Activated CD8-positive, alpha-beta memory T cell treated with anti-CD3 and anti-CD28 coated beads for 48 hours (primary cell): ENCODE measurements around the gene AGXT.

Experiments
- DNase-seq, 3 experiments: peaks; one replicate each; pipeline ENCODE4 v3.0.0-alpha.2; 2020; ENCODE audit warnings: low read depth in 2 of 3, low spot score in 2 of 3

The AGXT gene

DNA sequence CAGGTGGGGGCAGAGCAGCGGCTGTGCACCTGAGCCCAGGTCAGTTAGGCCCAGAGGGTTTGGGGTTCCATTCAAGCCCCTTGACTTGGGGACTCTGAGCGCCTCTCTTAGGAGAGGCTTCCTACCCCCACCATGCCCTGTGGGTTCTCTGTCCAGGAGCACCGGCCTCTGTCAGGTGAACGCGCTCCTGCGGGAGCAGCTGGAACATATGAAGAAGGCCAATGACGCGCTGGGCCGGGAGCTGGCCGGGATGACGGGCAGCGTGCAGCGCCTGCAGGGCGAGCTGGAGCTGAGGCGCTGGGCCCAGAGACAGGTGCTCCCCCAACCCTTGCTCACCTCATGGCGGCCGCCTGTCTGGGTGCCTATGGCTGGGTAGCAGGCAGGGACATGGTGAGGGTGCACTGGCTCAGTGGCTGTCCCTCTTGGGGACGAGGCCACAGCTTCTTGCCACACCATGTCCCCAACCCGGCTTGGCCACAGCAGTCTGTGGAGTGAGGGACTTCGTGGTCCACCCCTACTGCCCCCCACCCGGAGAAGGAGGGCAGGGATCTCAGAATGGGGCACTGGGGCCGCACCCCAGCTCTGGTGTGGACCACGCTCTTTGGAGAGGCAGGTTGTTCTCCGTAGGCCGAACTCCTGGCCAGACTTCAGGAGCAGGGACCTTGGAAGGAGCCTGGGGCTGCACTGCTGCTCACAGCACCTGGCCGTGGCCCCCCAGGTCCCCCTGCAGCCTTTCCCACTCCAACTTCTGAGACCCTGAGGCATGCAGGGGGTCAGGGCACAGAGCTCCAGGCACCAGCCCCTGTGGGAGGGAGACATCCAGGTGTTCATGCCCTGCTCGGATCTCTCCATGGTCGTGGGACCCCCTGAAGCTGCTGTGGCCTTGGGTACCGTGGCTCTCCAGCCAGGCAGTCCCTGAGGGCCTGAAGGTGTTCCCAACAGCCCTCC is 57.2 kb downstream of the AGXT start:
- no peak for DNase-seq

GRCh38 chr2:240926516-240927389 is 58.1 kb downstream of the AGXT start:
- no peak for DNase-seq

- no peak for DNase-seq
These were observed 58.8 kb downstream of the AGXT start for GRCh38 chr2:240927390-240927781.

- no peak for DNase-seq
These were observed 60.1 kb downstream of the AGXT start for GRCh38 chr2:240928476-240929363.

DNA sequence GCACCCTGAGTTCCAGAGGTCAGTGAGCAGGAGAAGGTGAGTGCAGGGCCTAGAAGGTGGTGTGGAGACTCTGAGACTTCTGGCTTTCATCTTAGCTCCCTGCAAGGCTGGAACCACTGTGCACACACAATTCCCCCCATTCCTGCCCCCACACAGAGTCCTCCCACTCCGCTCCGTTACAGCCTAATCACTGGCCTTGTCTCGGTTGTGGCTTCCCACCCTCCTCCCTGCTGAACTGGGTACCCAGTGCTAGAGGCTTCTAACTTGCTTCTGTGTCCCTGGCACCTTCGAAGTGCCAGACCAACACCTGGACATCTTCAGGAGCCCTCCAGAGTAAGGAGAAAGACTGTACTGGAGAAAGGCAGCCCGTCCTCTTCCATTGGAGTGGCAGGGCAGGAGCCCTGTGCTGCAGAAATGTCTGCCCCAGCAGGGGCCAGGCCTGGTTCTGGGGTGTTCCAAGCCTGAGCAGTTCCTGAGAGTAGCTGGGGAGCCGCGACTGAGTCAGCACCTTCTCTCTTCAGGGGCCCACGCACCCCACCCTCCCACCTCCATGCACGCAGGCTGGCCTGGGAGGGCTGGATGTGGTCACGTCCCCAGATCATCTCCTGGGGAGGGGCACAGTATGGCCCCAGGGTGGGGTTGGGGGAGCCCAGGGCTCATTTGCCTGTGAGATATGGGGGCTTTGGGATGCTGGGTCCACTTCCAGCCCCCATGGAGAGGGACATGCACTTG is 60.9 kb downstream of the AGXT start:
- DNase-seq = no peak
